K562 (cell line): ENCODE measurements around the gene C1QTNF12. TPM values are rescaled to one million over a fixed set of nuclear protein-coding genes. Genes with fewer than 3 reads are reported as not detected.
A peak's percentile ranks its signal among the peaks of the same experiment; 100 is the strongest.

Experiments
- CBX2 ChIP-seq: fragments of 200-600 bp; sonication (generic); IDR thresholded peaks from one replicate; pipeline ENCODE4 v1.6.1; 2012; ENCODE audit warnings: mild to moderate bottlenecking, low read length, inconsistent platforms; ENCODE audit not compliant: insufficient read depth, poor library complexity, severe bottlenecking
- CEBPB ChIP-seq: fragments of 450-650 bp; IDR thresholded peaks from 2 replicates; pipeline ENCODE4 v1.6.1; 2016; ENCODE audit warnings: missing genetic modification characterization, missing compliant biosample characterization
- FOS ChIP-seq: IDR thresholded peaks from 3 replicates; pipeline ENCODE4 v1.6.1; 2011; ENCODE audit not compliant: insufficient read length; ENCODE audit errors: extremely low read depth
- HEY1 ChIP-seq: fragments of 250-450 bp; sonication (Bioruptor Pico); IDR thresholded peaks from 2 replicates; pipeline ENCODE4 v1.5.0; 2020; ENCODE audit warnings: mild to moderate bottlenecking, moderate library complexity, borderline replicate concordance
- ILK ChIP-seq: fragments of 450-650 bp; IDR thresholded peaks from 2 replicates; pipeline ENCODE4 v1.6.1; 2016; ENCODE audit warnings: missing genetic modification characterization, low read depth, mild to moderate bottlenecking, missing compliant biosample characterization, moderate library complexity, borderline replicate concordance
- IRF9 ChIP-seq: fragments of 450-650 bp; IDR thresholded peaks from 2 replicates; pipeline ENCODE4 v1.6.1; 2016; ENCODE audit warnings: missing biosample characterization, missing genetic modification characterization
- KAT7 ChIP-seq: sonication (generic); formaldehyde crosslinking; IDR thresholded peaks from 2 replicates; pipeline ENCODE4 v1.8.0; 2022; ENCODE audit warnings: missing genetic modification reagents, mild to moderate bottlenecking, borderline replicate concordance
- KDM1A ChIP-seq, 2 experiments: fragments of 450-650 bp; IDR thresholded peaks; 2 replicates each; pipeline ENCODE4 v1.6.1; 2016; ENCODE audit warnings: mild to moderate bottlenecking in 2 of 2
- KLF6 ChIP-seq: fragments of 250-450 bp; sonication (Bioruptor Pico); IDR thresholded peaks from 2 replicates; pipeline ENCODE4 v1.4.0; 2020; ENCODE audit warnings: mild to moderate bottlenecking, moderate library complexity, borderline replicate concordance
- MCM7 ChIP-seq, 2 experiments: fragments of 450-650 bp; IDR thresholded peaks; 2 replicates each; pipeline ENCODE4 v1.6.1; 2016 to 2018
- MYC ChIP-seq, 2 experiments: fragments of 250-450 bp in 1 of 2; sonication (Bioruptor Pico) in 1 of 2; IDR thresholded peaks; 2 replicates each; pipeline versions ENCODE4 v1.5.1 to v1.6.1; 2012 to 2021; ENCODE audit warnings: low read depth in 2 of 2, borderline replicate concordance in 1 of 2, improper control_type of control experiment in 1 of 2, low read length in 1 of 2, mild to moderate bottlenecking in 1 of 2, moderate library complexity in 1 of 2
- NFXL1 ChIP-seq: fragments of 450-650 bp; formaldehyde crosslinking; IDR thresholded peaks from 2 replicates; pipeline ENCODE4 v1.4.0; 2021; ENCODE audit warnings: mild to moderate bottlenecking
- PYGO2 ChIP-seq: fragments of 450-650 bp; IDR thresholded peaks from 2 replicates; pipeline ENCODE4 v1.6.1; 2016; ENCODE audit warnings: mild to moderate bottlenecking, missing genetic modification characterization, moderate library complexity, missing compliant biosample characterization
- TAF15 ChIP-seq: fragments of 200-400 bp; formaldehyde crosslinking; IDR thresholded peaks from 2 replicates; pipeline ENCODE4 v1.6.1; 2017; ENCODE audit warnings: mild to moderate bottlenecking, low read depth, low read length, moderate library complexity
- THAP7 ChIP-seq: fragments of 250-450 bp; sonication (Bioruptor Pico); IDR thresholded peaks from 2 replicates; pipeline ENCODE4 v1.5.0; 2021
- THRAP3 ChIP-seq: fragments of 450-650 bp; IDR thresholded peaks from 2 replicates; pipeline ENCODE4 v1.6.1; 2016; ENCODE audit warnings: mild to moderate bottlenecking, inconsistent platforms, borderline replicate concordance
- ZBTB2 ChIP-seq: fragments of 450-650 bp; IDR thresholded peaks from 2 replicates; pipeline ENCODE4 v1.6.1; 2016; ENCODE audit warnings: antibody characterized with exemption
- ZNF232 ChIP-seq: sonication (generic); formaldehyde crosslinking; IDR thresholded peaks from 2 replicates; pipeline ENCODE4 v1.8.0; 2022; ENCODE audit warnings: mild to moderate bottlenecking, missing genetic modification reagents
- ZNF263 ChIP-seq: sonication (generic); formaldehyde crosslinking; IDR thresholded peaks from 2 replicates; pipeline ENCODE4 v1.8.0; 2022; ENCODE audit warnings: mild to moderate bottlenecking, missing genetic modification reagents, borderline replicate concordance
- ZNF445 ChIP-seq: fragments of 250-450 bp; sonication (Bioruptor Pico); IDR thresholded peaks from 2 replicates; pipeline ENCODE4 v1.4.0; 2020; ENCODE audit warnings: low read depth, mild to moderate bottlenecking, moderate library complexity
- ZSCAN29 ChIP-seq: fragments of 450-650 bp; IDR thresholded peaks from 2 replicates; pipeline ENCODE4 v1.6.1; 2017
- polyA plus RNA-seq, 8 experiments: library from polyadenylated mRNA; depleted of rRNA in 4 of 8; stranded (reverse) in 5 of 8; unstranded in 3 of 8; fragments of >200 nt; fragmentation: Nextera tagmentation in 2 of 8; fragmentation: Illumina TruSeq in 1 of 8; extraction: Ambion mirVana in 2 of 8; extraction: Trizol in 1 of 8; gene quantifications; 2 replicates each; pipeline versions ENCODE4 v1.2.1 to v1.2.3, GENCODE V29; 2011 to 2014; ENCODE audit warnings: inconsistent platforms in 1 of 8, missing spikeins in 1 of 8
- total RNA-seq, 7 experiments: library from RNA; depleted of rRNA in 6 of 7; stranded (reverse); fragments of >200 nt in 6 of 7; fragmentation: Illumina TruSeq in 2 of 7; extraction: Trizol in 2 of 7; gene quantifications; 2 replicates each; pipeline versions ENCODE4 v1.2.1 to v1.2.3, GENCODE V29; 2011 to 2021; ENCODE audit warnings: low replicate concordance in 1 of 7

The C1QTNF12 gene
- total and polyA plus RNA-seq, 9 of the 15 experiments (the other 6 are each of a cell fraction or from before 2014, with no cell fraction given): 0.11 to 4.3 (median 0.93) TPM; not detected in 3

GRCh38 chr1:1273512-1274298 lies 27.2 kb upstream of the C1QTNF12 start, which contains the start of gene UBE2J2 (continued):
- TF ChIP-seq HEY1 (no peak), NFXL1 (CRISPR knock-in tag) (no peak), MYC (IDR thresholded peaks at IDR 0.05; ENCODE audit: low read depth, low read length) (peak; percentile 62; the same call in 1 of the 2 replicates), MYC (CRISPR knock-in tag; IDR thresholded peaks at IDR 0.05; ENCODE audit: borderline replicate concordance, low read depth) (peak; percentile 43; the same call in 1 of the 2 replicates), ZNF263 (CRISPR knock-in tag) (peak; percentile 48; the same call in 1 of the 2 replicates), PYGO2 (tag) (no peak), CEBPB (no peak), THAP7 (CRISPR knock-in tag) (no peak), KDM1A (IDR thresholded peaks at IDR 0.05) (peak in 1 of 2 experiments; percentile 99; a peak in 2 of 4 replicates), KLF6 (CRISPR knock-in tag) (no peak), ILK (tag) (no peak), ZNF232 (CRISPR knock-in tag) (no peak), IRF9 (tag) (no peak), FOS (no peak), ZSCAN29 (no peak), CBX2 (no peak), MCM7 (IDR thresholded peaks at IDR 0.05) (no peak), ZBTB2 (no peak), THRAP3 (no peak), ZNF445 (CRISPR knock-in tag) (no peak), TAF15 (no peak), KAT7 (CRISPR knock-in tag) (no peak; the same call in 1 of the 2 replicates)
